Daoy (cell line): Measurements from ENCODE around the gene RPS6KL1. TPM values are rescaled to one million over a fixed set of nuclear protein-coding genes. Genes with fewer than 3 reads are reported as not detected.
A peak's percentile ranks its signal among the peaks of the same experiment; 100 is the strongest.

ENCODE experiments used
- DNase-seq: peaks from one replicate; pipeline ENCODE4 v3.0.0-alpha.2; 2015; ENCODE audit warnings: low read depth
- total RNA-seq: library from RNA; depleted of rRNA; stranded (reverse); fragments of >200 nt; shearing (Covaris generic); gene quantifications from 2 replicates; pipeline ENCODE4 v1.2.3, GENCODE V29; 2014; rRNA removed

The RPS6KL1 gene, protein sequence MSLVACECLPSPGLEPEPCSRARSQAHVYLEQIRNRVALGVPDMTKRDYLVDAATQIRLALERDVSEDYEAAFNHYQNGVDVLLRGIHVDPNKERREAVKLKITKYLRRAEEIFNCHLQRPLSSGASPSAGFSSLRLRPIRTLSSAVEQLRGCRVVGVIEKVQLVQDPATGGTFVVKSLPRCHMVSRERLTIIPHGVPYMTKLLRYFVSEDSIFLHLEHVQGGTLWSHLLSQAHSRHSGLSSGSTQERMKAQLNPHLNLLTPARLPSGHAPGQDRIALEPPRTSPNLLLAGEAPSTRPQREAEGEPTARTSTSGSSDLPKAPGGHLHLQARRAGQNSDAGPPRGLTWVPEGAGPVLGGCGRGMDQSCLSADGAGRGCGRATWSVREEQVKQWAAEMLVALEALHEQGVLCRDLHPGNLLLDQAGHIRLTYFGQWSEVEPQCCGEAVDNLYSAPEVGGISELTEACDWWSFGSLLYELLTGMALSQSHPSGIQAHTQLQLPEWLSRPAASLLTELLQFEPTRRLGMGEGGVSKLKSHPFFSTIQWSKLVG
- total RNA-seq = 6.6 and 9.8 TPM in 2 replicates

DNA sequence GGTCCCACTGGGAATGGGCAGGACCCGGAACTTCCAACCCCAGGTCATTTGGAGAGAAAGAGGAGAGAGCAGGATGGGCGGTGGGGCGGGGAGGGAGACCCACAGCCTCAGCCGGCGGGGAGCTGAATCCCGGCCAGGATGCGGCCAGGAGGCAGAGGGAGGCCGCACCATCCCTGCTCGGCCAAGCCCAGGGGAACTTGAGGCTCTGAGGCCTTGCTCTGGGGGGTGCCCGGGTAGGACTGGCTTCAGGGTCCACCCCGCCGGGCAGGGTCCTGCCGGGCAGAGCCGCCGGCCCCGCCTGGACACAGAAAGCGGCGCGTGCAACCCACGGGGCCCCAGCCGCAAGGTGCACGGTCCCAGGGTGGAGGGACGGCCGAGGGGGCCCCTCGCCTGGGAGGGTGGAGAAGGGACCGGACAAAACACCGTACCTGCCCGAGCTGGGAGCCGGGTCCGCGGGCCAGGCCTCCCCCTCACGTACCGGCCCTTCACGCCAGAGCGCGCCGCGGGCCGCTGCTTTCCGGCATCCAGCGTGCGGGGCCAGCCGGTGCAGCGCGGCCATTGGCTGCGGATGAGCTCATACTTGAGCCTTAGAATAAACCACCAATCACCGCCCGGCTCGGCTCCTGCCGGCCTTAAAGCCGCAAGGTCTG is at the start of gene RPS6KL1:
Gene RPS6KL1, minus strand, starts transcription at position 509 of the 650 bp plus-strand sequence. CDS start 1,719 bp downstream, outside the sequence.
- DNase-seq = peak; percentile 93

DNA sequence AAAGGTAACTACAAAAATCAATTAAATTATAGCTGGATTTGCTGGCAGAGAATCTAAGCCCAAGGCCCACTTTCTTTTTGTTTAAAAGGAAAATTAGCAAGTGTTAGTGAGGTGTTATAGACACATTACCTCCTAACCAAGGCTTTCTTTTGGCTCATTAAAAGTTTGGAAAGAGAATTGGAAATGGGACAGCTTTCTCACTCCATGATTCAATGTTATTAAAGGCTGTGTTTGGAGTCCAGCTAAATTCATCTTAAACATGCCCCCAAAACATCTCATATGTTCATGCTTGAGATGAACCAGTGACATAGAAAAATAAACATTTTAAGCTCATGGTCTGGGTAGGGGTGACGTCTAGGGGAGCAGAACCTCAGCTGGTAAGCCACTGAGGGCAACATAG is 45.8 kb upstream of the RPS6KL1 start:
- DNase-seq = no peak

DNA sequence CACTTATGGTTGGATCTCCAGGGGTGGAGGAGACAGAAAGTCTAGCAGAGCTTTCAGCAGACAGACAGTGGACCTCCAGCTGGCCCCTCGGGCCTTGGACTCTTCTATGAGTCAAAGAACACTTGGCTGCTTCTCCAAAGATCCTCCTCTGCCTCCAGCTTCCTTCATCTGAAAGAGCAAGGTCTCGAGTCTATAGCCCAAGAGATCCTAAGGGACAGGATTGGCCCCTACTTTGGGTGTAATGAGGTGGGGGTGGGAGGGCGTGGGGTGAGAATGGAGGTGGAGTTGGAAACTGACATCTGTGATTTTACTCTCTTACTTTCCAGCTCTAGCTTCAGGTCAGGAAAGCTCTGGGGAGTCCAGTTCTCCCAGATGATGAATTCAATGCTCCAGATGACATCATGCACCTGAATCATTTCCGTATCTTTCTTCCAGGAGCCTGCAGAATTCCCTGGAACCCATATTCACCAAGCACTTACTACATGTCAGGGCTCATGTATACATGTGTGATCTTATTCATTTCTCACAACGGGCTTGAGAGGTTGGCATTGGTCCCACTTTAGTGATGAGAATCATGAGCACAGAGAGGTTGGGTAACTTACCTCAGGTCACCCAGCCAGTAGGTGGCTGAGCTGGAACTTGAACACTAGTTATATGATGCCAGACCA is 42.6 kb upstream of the RPS6KL1 start:
- DNase-seq = peak; percentile 70

- peak; percentile 62 for DNase-seq
These were observed 41.9 kb upstream of the RPS6KL1 start for GRCh38 chr14:74964787-74965485.

DNA sequence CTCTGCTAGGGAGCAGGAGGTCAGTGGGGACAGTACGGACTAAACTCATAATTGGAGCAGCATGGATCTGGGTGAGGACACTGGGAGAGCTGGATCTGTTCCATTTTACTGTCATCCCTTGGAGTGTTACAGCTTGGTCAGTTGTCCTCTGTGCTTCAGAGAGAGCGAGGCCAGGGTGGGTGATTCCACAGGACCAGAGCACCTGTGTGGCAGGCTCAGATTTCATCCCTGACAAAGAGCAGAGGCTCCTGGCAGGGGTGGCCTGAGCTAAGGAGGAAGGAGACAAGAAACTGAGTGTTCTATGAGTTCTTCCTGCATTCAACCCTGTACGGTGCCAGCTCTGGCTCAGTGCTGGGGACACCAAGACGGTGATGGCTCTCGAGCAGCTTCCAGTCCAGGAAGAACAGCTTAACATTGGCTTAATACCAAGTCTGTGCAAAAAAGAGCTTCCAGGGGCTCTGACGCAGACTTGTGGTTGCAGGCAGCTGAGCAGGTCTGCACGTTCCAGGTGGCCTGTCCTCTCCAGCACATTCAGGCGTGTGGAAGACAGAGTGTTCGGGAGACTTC is 40.7 kb upstream of the RPS6KL1 start:
- DNase-seq = peak; percentile 68

- DNase-seq = no peak
These were observed 40.2 kb upstream of the RPS6KL1 start for GRCh38 chr14:74963178-74963704.

DNA sequence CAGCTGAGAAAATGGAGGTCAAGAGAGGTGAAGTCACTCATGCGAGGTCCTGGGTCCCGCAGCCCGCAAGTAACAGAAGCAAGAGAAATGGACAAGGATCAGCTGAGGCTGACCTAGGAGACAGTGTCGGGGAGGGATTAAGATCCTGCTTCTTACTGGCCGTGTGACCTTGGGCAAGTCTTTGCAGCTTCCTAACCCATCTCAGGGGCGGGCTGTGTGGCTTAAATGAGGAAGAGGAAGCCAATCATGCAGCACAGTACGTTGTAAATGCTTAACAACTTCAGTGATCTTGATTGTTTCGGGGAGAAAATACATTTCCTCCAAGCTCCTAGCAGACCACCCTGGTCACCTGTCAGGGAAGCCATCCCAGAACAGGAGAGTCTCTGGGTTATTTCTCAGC is 39.4 kb upstream of the RPS6KL1 start:
- no peak for DNase-seq

DNA sequence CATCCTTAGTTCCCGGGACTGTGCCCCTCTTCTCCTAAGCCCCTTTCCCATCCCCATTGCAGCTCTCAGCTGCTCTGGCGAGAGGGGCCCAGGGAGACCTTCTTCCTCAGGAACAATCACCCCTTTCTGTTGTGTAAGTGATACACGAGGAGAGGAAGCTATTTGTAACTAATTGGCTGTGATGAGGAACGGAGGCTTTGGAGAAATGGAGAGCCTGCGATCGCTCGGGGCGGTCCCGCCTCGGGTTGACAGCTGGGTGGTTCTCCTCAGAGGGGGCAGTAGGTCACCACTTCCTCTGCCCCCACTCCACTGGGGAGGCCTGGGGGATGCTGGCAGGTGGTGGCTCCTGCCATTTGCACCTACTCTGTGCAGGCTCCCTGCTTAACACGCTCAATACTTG is 39.0 kb upstream of the RPS6KL1 start:
- DNase-seq = no peak

DNA sequence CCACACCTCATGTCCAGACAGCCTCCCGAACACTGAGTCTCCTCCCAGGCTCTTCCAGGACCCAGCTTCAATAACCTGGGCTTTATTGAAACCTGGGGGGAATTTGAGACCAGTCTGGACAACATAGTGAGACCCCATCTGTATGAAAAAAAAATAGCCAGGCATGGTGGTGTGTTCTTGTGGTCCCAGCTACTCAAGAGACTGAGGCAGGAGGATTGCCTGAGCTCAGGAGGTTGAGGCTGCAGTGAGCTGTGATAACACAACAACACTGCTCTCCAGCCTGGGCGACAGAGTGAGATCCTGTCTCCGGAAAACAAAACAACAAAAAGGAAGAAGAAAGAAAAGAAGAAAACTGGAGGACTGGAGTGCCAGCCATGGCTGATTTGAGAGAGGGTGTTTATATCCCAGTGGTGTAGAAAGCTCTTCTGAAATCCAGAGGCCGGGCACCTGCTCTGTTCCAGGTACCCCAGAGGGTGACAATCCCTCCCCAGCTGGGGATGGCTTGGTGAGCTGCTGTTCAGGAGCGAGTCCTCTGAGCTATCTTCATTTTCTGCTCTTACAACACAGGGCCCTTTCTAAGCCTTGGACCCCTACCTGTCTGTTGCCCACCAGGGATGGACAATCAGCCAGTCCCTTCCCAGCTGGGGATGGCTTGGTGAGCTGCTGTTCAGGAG is 38.3 kb upstream of the RPS6KL1 start:
- DNase-seq = no peak

- no peak for DNase-seq
These were observed 37.7 kb upstream of the RPS6KL1 start for GRCh38 chr14:74960736-74961135.

GRCh38 chr14:74959596-74960180 is 36.6 kb upstream of the RPS6KL1 start:
- no peak for DNase-seq

DNA sequence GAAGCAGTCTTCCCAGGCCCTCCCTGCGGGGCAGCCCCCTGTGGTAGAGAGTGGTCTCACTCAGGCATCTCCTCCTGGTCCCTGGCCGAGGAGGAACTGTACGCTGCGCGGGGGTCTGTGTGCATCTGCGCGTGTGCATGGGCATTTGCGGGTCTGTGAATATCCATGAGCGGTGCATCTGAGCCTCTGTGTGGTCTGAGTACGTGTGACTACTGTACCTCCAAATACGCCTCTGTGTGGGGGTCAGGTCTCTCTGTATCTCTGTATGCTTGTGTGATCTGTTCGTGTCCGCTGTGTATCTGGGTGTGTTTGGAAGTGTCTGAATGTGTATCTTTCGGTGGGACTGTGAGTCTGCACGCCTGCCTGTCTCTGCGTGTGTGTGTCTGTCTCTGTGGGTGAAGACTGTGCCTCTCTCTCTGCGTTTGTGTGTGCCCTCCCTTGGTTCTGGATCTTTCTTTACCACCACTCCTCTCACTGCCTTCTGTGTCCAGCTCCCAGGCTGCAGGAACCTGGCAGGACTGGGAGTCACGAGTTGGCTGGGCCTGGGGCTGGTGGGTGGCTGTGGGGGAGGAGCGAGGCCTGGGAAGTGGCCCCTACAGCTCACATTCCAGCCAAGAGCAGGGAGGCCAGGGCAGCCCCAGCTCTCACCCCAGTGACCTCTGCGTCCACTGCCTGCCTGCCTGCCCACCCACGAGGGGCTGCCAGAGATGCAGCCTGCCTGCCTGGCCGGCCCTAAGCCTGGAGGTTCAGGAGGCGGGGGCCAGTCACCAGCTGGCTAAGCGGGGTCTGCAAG is 33.4 kb upstream of the RPS6KL1 start:
- no peak for DNase-seq

GRCh38 chr14:74956027-74956279 is 32.9 kb upstream of the RPS6KL1 start:
- DNase-seq = no peak

DNA sequence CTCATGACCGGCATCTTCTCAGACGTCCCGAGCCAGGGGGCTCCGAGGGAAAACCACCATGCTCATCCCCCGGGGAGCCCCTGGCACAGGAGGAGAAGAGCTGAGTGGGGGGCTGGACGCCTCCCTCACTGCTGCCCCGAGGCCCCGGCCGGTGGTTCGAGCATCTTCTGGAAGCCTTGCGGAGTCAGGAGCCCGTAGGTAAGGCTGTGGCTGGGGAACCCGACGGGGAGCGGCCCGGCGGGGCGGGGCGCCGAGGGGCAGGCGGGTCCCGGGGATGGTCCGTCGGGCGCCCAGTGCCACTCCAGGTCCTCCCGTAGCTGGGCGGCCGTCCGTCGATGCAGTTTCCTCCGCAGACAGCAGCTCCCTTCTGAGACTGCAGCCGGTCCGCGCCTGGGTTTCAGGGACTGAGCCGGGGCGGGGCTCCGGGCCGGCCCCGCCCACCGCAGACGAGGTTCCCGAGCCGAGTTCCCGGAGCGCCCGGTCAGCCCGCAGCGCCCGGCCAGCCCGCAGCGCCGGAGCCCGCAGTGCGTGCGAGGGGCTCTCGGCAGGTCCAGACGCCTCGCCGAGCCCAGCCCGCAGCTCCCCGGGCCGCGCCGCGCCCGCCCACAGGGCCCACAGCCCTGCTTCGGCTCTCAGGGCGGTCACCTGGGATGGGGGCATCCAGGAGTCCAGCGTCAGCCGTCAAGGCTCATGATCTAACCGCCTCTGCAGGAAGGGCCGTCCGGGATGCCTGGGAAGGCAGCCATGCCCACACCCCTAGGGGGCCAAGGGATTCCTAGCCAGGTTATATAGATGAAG is 32.4 kb upstream of the RPS6KL1 start, which contains the start of gene PGF:
Gene PGF, minus strand, starts transcription at position 369 of the 798 bp plus-strand sequence. Its CDS starts 355 bp downstream, at position 14.
- peak; percentile 72 for DNase-seq

DNA sequence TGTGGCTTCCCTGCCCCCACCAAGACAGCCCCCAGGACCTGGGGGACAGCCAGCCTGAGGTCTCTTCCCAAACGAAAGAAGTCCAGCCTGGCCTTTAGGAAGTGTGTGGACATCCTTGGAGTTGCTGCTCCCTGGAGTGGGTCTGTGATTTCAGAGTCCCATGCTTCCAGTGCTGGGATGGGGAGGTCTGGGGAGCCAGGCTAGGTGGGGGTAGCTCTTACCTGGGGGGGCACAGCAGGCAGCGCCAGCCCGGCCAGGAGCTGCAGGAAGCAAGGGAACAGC is 31.8 kb upstream of the RPS6KL1 start:
- no peak for DNase-seq

DNA sequence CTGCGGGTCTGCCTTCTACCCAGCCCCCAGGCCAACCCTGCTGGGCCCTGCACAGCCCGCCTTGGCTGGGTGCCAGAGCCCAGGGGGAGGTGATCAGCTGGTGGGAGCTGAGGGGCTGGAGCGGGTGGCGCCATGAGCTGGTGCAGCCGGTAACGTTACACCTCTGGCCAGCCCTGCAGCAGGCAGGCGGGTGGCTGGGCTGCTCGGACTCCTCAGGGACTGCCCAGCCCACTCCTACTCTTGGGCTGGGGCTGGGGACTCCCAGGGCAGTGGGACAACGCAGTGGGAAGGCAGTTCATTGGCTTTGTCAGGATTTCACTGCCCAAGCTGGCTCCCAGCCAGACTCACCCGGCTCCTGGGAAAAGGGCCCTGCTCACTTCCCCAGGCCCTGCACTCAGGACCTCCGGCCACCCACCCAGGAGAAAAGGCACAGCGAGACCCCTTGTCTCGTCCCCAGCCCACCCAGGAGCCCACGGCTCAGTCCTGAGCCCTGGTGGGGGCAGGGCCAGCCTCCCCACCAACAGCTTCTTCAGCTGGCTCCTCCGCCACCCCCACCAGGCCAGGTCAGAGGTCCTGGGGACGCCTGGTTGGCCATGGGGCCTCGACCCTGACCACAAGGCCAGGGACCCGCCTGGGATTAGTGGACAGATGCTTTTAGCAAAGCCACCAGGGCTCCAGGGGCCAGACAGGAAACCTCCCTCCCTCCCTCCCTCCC is 31.3 kb upstream of the RPS6KL1 start:
- DNase-seq = peak; percentile 36

- DNase-seq = no peak
These were observed 30.6 kb upstream of the RPS6KL1 start for GRCh38 chr14:74953686-74954085.
